ENCODE data around the gene GCNA. TPM values are rescaled to one million over a fixed set of nuclear protein-coding genes. Genes with fewer than 3 reads are reported as not detected.
A peak's percentile ranks its signal among the peaks of the same experiment; 100 is the strongest.

Gene GCNA
- total RNA-seq, 2 experiments from 2014 or later, result 3.5 to 5.1 TPM

DNA sequence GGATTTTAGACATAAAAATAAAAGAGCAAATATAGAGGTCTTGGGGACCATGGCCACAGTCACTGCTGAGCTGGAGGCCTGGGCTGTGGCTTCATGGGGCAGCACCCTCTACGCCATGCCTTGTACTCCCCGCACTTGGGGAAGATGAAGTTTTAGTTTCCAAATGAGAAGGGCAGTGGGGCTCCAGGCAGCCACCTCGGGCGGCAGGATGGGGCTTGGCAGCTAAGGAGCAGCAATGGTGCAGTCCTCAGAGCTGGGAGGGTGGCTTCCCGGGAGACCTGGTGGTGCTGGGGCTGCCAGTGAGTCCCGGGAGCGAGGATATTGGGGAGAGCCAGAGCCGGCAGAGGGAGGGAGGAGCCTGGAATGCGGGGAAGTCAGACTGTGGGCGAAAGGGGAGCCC, 37.7 kb downstream of the GCNA start:
- POLR2A ChIA-PET, result interaction anchor here (0.6 to 4.1 kb wide), 9 partner anchors 9 to 83 kb away, joined by 3 to 16 read pairs (median 4); partner anchors contain the start of gene OGT
- Mint-ChIP-seq H3K27ac (peak overlapping the region; percentile 89), H3K4me1 (ENCODE audit: low read depth) (peaks cover 50% of the 10 kb centered on the region), H3K27me3 (no peaks in the 10 kb centered on the region), H3K9me3 (peaks cover 3% of the 10 kb centered on the region), H3K4me3 (peak overlapping the region; percentile 93), H3K36me3 (ENCODE audit: low read depth) (peaks cover 64% of the 10 kb centered on the region)
- DNase-seq, result peak; percentile 60
- ATAC-seq, result peak; percentile 22
- CTCF ChIA-PET, result interaction anchor here (1.0 to 5.4 kb wide), 4 partner anchors 10 to 84 kb away, joined by 4 to 28 read pairs (median 8); partner anchors contain the start of gene OGT
- intact Hi-C loops (cut with micrococcal nuclease), result loop anchor here (5.0 kb wide), 2 partner anchors 36 to 74 kb away; no protein-coding TSS in a partner anchor
- TF ChIP-seq, protein P1, sequence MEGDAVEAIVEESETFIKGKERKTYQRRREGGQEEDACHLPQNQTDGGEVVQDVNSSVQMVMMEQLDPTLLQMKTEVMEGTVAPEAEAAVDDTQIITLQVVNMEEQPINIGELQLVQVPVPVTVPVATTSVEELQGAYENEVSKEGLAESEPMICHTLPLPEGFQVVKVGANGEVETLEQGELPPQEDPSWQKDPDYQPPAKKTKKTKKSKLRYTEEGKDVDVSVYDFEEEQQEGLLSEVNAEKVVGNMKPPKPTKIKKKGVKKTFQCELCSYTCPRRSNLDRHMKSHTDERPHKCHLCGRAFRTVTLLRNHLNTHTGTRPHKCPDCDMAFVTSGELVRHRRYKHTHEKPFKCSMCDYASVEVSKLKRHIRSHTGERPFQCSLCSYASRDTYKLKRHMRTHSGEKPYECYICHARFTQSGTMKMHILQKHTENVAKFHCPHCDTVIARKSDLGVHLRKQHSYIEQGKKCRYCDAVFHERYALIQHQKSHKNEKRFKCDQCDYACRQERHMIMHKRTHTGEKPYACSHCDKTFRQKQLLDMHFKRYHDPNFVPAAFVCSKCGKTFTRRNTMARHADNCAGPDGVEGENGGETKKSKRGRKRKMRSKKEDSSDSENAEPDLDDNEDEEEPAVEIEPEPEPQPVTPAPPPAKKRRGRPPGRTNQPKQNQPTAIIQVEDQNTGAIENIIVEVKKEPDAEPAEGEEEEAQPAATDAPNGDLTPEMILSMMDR (IDR thresholded peaks at IDR 0.05), result no peak

DNA sequence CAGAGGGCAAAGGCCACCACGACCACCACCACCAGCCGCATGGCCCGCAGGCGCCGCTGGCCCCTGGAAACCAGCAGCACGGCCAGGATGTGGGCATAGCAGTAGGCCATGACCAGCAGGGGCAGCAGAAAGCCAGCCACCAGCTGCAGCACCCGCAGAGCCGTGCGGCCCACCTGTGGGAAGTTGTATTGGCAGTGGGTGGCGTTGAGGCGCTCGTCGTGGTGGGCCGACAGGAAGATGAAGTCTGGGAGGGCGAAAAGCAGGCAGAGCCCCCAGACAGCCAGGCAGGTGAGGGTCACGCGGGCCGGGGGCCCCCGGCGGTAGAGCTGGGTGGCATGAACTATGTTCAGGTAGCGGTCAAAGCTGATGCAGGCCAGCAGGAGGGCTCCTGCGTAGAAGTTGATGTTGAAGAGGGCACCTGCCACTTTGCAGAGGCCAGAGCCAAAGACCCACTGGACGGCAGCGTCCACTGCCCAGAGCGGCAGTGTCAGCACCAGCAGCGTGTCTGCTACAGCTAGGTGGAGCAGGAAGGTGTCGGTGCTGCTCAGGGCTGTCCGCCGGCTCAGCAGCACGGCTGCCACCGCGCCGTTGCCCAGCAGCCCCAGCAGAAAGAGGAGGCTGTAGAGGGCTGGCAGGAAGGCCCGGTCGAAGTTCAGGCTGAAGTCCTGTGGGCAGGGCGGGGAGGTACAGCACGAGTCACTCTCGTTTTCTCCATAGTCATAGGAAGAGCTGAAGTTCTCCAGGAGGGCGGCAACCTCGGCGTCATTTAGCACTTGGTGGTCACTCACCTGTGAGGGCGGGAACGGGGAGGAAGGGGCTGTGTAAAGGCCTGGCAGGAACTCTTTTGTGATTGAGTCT, 38.7 kb downstream of the GCNA start:
- H3K4me1 Mint-ChIP-seq (ENCODE audit: low read depth), result peaks cover 54% of the 10 kb centered on the region
- intact Hi-C loops (cut with micrococcal nuclease), result loop anchor here (5.0 kb wide), 2 partner anchors 35 to 75 kb away; no protein-coding TSS in a partner anchor
- H3K27ac Mint-ChIP-seq, result peak overlapping the region; percentile 89
- H3K36me3 Mint-ChIP-seq (ENCODE audit: low read depth), result peaks cover 59% of the 10 kb centered on the region
- ATAC-seq (no peak), DNase-seq (peak; percentile 65)
- POLR2A ChIA-PET, result interaction anchor here (0.7 to 4.5 kb wide), 12 partner anchors 14 to 84 kb away, joined by 3 to 30 read pairs (median 4); partner anchors contain the start of gene OGT
- no peaks in the 10 kb centered on the region for H3K27me3 Mint-ChIP-seq
- peak overlapping the region; percentile 93 for H3K4me3 Mint-ChIP-seq
- TF ChIP-seq, protein P1 (IDR thresholded peaks at IDR 0.05), result no peak
- H3K9me3 Mint-ChIP-seq, result peaks cover 3% of the 10 kb centered on the region
- CTCF ChIA-PET, result interaction anchor here (0.7 to 5.4 kb wide), 7 partner anchors 8 to 85 kb away, joined by 3 to 28 read pairs (median 7); partner anchors contain the start of gene OGT

DNA sequence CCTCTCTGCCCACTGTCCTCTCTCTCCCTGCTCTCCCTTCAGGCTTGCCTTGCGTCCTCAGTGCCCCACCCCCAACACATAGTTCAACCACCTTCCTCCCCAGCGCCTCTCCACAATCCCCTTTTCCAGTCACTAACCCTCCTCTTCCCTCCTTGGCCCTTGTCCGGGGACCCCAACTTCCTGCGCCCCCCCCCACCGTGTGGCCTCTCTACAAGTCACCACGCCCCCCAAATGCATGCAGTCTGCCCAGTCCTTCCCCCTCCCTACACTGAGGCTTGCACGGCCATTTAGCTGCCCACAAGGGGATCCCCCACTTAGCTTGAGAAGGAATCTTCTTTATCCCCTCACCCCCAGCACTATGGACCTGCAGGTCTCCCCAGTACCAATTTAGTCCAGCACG, 39.5 kb downstream of the GCNA start:
- CTCF ChIA-PET, result interaction anchor here (1.9 to 5.4 kb wide), 5 partner anchors 8 to 33 kb away, joined by 6 to 28 read pairs (median 8); no protein-coding TSS in a partner anchor
- peak overlapping the region; percentile 89 for H3K27ac Mint-ChIP-seq
- TF ChIP-seq, protein P1 (IDR thresholded peaks at IDR 0.05), result no peak
- peak overlapping the region; percentile 93 for H3K4me3 Mint-ChIP-seq
- peaks cover 3% of the 10 kb centered on the region for H3K9me3 Mint-ChIP-seq
- intact Hi-C loops (cut with micrococcal nuclease), result loop anchor here (5.0 kb wide), 2 partner anchors 35 to 75 kb away; no protein-coding TSS in a partner anchor
- no peaks in the 10 kb centered on the region for H3K27me3 Mint-ChIP-seq
- DNase-seq (peak; percentile 49), ATAC-seq (no peak)
- H3K4me1 Mint-ChIP-seq (ENCODE audit: low read depth), result peaks cover 60% of the 10 kb centered on the region
- peaks cover 53% of the 10 kb centered on the region for H3K36me3 Mint-ChIP-seq (ENCODE audit: low read depth)
- POLR2A ChIA-PET, result interaction anchor here (0.6 to 4.5 kb wide), 12 partner anchors 9 to 404 kb away, joined by 3 to 30 read pairs (median 6); partner anchors contain the start of gene OGT

DNA sequence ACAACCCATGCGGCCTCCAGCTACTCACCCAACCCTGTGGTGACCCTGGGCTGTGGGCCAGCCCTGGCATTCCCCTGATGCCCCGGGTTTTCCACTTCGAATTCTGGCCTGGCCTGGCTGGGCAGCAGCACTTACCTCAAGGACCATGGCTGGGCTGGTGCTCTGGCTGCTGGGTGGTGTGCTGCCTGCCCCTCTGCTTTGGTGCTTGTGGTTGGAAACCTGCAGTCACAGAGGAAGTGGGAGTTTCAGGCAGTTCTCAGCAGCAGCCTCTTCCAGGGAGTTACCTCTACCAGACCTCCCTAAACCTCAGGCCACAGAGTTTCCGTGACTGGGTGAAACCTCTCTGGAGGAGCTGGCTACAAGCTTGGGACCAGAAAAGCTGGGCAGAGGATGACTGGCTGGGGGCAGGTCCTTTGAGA, 40.1 kb downstream of the GCNA start, which contains the start of gene CXCR3:
Gene CXCR3, minus strand, starts transcription at position 209 of the 419 bp plus-strand sequence. Its CDS starts 62 bp downstream, at position 147.
- intact Hi-C loops (cut with micrococcal nuclease), result loop anchor here (5.0 kb wide), 2 partner anchors 34 to 76 kb away; no protein-coding TSS in a partner anchor

More for the DNA sequence above, 40.1 kb downstream of the GCNA start, which contains the start of gene CXCR3:
- DNase-seq (peak; percentile 91), ATAC-seq (peak; percentile 46)
- H3K9me3 Mint-ChIP-seq, result peaks cover 3% of the 10 kb centered on the region
- H3K27me3 Mint-ChIP-seq, result no peaks in the 10 kb centered on the region
- H3K36me3 Mint-ChIP-seq (ENCODE audit: low read depth), result peaks cover 49% of the 10 kb centered on the region
- H3K4me3 Mint-ChIP-seq, result peak within 1 kb of the TSS; percentile 93
- TF ChIP-seq, protein P1 (IDR thresholded peaks at IDR 0.05), result no peak
- H3K27ac Mint-ChIP-seq, result peak within 1 kb of the TSS; percentile 89
- ChIA-PET POLR2A (interaction anchor here (0.6 to 4.5 kb wide), 15 partner anchors 9 to 403 kb away, joined by 3 to 30 read pairs (median 4); partner anchors contain the start of gene OGT), CTCF (interaction anchor here (0.7 to 2.6 kb wide), 7 partner anchors 8 to 83 kb away, joined by 3 to 17 read pairs (median 6); no protein-coding TSS in a partner anchor)
- H3K4me1 Mint-ChIP-seq (ENCODE audit: low read depth), result peaks cover 65% of the 10 kb centered on the region

All from activated CD8-positive, alpha-beta T cell treated with anti-CD3 and anti-CD28 coated beads for 36 hours (primary cell).